Measurements from ENCODE around the gene SREK1IP1. TPM values are rescaled to one million over a fixed set of nuclear protein-coding genes. Genes with fewer than 3 reads are reported as not detected.
"Not testable (repeated sequence)": the region's sequence is repeated elsewhere in the genome, so short reads cannot be mapped to it uniquely, and the experiment has no call there.

The SREK1IP1 gene
- total RNA-seq, 2 donors from 2014 or later, result 5.3 to 5.7 TPM

DNA sequence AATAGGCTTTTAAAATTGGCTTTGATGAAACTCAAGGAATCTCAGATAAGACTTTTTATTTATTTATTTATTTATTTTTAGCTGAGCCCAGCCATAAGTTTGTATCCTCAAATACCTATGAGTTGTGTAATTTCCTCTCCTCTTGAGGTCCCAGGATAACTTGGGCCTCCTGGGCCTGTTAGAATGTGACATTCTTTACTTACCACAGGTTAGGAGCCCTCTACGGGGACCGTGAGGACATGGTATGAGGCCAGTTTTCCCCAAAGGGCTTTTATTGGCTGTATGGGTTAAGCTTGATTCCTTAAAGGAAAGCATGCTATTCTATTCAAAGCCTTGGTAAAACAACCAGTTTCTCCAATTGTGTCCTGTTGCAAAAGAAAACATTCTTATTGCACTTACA is 61.3 kb downstream of the SREK1IP1 start:
- TF ChIP-seq CTCF (IDR thresholded peaks at IDR 0.05), result no peak
- TF ChIP-seq POLR2A (IDR thresholded peaks at IDR 0.05), result no peak
- WGBS, 2 donors, result 76 to 97% methylated on average over 2 of the region's 2 CpGs
- no peaks in the 10 kb centered on the region for H3K36me3 ChIP-seq (replicated peaks in 1 of 2; ENCODE audit: insufficient read depth in 1 of 2, low read depth in 2 of 2)
- H3K4me3 ChIP-seq, result no peak overlapping the region
- H3K27me3 ChIP-seq, result no peaks in the 10 kb centered on the region
- no peaks in the 10 kb centered on the region for H3K9me3 ChIP-seq
- no peaks in the 10 kb centered on the region for H3K4me1 ChIP-seq
- no peak for DNase-seq
- no peak for ATAC-seq
- no peak overlapping the region for H3K27ac ChIP-seq
- intact Hi-C loops (cut with DNase I), result no loop called here

DNA sequence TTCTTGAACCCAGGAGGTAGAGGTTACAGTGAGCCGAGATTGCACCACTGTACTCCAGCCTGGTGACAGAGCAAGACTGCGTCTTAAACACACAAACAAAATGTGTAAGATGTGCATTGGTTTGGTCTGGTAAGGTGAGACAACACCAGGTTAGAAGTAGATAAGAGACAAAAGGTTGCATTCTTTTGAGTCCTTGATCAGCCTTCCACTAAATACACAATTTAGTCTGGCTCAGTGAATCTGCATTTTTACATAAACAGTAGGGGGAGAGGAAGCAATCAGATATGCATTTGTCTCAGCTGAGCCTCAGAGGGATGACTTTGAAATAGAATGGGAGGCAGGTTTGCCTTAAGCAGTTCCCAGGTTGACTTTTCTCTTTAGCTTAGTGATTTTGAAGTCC is 62.4 kb downstream of the SREK1IP1 start:
- WGBS, 2 donors, result 28 to 34% methylated on average over 2 of the region's 2 CpGs
- intact Hi-C loops (cut with DNase I); DNase-seq; H3K36me3 ChIP-seq (replicated peaks in 1 of 2; ENCODE audit: insufficient read depth in 1 of 2, low read depth in 2 of 2); ATAC-seq; H3K27ac ChIP-seq; H3K4me3 ChIP-seq; H3K4me1 ChIP-seq; H3K27me3 ChIP-seq; H3K9me3 ChIP-seq: not testable (repeated sequence)

DNA sequence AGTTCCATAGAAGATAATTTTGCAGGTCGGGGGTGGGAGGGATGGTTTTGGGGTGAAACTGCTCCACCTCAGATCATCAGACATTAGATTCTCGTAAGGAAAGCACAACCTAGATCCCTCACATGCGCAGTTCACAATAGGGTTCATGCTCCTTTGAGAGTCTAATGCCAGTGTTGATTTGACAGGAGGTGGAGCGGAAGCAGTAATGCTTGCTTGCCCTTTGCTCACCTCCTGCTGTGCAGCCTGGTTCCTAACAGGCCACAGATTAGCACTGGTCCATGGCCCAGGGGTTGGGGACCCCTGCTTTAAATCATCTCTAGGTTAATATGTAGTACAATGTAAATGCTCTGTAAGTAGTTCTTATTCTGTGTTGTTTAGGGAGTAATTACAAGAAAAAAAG is 67.7 kb downstream of the SREK1IP1 start:
- Histone ChIP-seq H3K36me3 (replicated peaks in 1 of 2; ENCODE audit: insufficient read depth in 1 of 2, low read depth in 2 of 2) (no peaks in the 10 kb centered on the region), H3K27ac (no peak overlapping the region), H3K9me3 (no peaks in the 10 kb centered on the region), H3K27me3 (no peaks in the 10 kb centered on the region), H3K4me1 (no peaks in the 10 kb centered on the region), H3K4me3 (no peak overlapping the region)
- DNase-seq (no peak), ATAC-seq (no peak)
- WGBS, 2 donors, result 62 to 81% methylated on average over 4 of the region's 4 CpGs
- TF ChIP-seq POLR2A (IDR thresholded peaks at IDR 0.05) (no peak), CTCF (IDR thresholded peaks at IDR 0.05) (no peak)
- intact Hi-C loops (cut with DNase I), result no loop called here

DNA sequence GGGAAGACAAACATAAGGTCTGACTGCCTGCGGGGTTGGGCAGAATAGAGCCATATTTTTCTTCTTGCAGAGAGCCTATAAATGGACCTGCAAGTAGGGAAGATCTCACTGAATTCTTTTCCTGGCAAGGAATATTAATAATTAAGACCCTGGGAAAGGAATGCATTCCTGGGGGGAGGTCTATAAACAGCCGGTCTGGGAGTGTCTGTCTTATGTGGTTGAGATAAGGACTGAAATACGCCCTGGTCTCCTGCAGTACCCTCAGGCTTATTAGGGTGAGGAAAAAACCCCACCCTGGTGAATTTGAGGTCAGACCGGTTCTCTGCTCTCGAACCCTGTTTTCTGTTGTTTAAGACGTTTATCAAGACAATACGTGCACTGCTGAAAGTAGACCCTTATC is 72.1 kb downstream of the SREK1IP1 start:
- H3K27ac ChIP-seq; DNase-seq; H3K36me3 ChIP-seq (replicated peaks in 1 of 2; ENCODE audit: insufficient read depth in 1 of 2, low read depth in 2 of 2); intact Hi-C loops (cut with DNase I); H3K4me3 ChIP-seq; H3K27me3 ChIP-seq; ATAC-seq; H3K4me1 ChIP-seq; H3K9me3 ChIP-seq: not testable (repeated sequence)
- WGBS, 2 donors, result 77 to 80% methylated on average over 7 of the region's 7 CpGs

DNA sequence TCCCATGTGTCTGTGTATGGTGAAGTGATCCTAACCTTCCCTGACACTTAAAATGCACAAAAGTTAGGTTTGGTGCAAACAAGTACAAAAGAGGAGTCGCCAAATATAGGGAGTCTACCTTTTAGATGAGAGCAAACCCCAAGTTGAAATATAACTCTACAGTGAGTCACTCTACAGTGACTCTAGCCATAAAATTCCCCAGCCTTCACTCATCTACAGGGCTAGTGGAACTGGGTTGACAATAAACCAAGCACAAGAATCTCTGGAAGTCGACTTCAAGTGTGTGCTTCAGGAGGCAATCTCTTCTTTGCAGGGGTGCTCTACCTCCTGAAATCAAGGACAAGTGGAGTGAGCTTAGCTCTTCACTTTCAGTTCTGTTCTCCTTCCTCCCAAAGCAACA is 74.9 kb downstream of the SREK1IP1 start:
- WGBS, 2 donors, result 56 to 67% methylated on average over 2 of the region's 2 CpGs
- no peak for ATAC-seq

More for the DNA sequence above, 74.9 kb downstream of the SREK1IP1 start:
- Histone ChIP-seq H3K27ac (no peak overlapping the region), H3K4me3 (no peak overlapping the region), H3K4me1 (peaks cover 11% of the 10 kb centered on the region), H3K27me3 (peaks cover 0 to 8% of the 10 kb centered on the region in 2 donors), H3K36me3 (replicated peaks in 1 of 2; ENCODE audit: insufficient read depth in 1 of 2, low read depth in 2 of 2) (no peaks in the 10 kb centered on the region), H3K9me3 (no peaks in the 10 kb centered on the region)
- TF ChIP-seq POLR2A (IDR thresholded peaks at IDR 0.05) (no peak), CTCF (IDR thresholded peaks at IDR 0.05) (no peak)
- intact Hi-C loops (cut with DNase I), result no loop called here
- no peak for DNase-seq

Measured in body of pancreas (tissue), 4 donors.